NCI-H345 treated with DMSO at 0.1 percent for 48 hours (cell line): ENCODE measurements around the gene CCDC194.

ENCODE experiments used
- DNase-seq: peaks from one replicate; lab custom pipeline; 2025; ENCODE audit not compliant: unreplicated experiment; lab: John Stamatoyannopoulos, UW

CCDC194 gene

DNA sequence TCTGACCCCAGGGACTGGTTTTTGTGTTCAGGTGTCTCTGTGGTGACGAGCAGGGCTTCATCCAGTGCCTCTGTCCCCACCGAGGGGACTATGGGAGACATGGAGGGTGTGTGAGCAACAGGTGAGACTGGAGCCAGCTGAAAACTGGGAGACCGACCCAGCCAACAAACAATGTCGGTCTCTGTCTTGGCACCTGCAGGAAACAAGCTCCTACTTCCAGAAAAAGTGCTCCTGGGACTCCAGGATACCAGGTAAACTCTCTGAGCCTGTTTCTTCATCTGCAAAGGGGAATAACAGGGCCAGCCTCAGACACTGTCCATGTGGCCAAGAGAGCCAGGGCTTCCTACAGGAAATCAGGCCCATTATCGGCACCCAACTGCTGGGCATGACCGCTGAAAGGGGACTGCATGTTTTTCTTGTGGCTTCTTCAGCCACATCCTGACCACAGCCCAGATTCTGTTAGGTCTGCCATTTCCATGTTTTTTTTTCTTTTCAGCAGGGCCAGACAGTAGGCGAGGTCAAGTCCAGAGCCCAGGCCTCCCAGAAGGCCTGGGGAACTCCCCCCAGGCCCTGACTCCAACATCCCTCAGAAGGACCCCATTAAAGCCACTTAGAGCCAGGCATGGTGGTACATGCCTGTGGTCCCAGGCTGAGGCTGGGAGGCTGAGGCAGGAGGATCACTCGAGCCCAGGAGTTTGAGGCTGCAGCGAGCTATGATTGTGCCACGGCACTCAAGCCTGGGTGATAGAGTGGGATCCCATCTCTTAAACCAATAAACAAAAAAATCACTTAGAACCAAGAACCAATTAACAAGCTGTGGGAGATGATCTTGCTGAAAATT, 12.3 kb upstream of the CCDC194 start:
- DNase-seq: no peak

GRCh38 chr19:17405250-17406045, 11.5 kb upstream of the CCDC194 start, which contains the start of gene BST2:
TSS of gene BST2 (minus strand) at chr19:17405630. CDS start at chr19:17405575, 55 bp downstream.
- no peak for DNase-seq

- DNase-seq: no peak
These were observed 10.7 kb upstream of the CCDC194 start for GRCh38 chr19:17404621-17405249.

DNA sequence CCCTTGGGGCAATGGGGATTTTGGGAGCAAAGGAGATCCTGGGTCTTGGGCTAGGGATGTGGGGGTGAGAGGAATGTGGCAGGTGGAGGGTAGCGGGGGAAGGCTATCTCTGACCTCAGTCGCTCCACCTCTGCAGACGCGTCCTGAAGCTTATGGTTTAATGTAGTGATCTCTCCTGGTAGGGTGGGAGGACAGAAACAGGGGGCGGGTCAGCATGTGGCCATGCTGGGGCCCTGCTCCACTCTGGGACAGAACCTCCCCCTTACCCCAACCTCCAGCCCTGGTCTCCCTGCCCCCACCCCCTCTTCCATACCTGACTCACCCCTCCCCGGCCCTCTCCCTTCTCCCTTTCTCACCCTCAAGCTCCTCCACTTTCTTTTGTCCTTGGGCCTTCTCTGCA, 10.0 kb upstream of the CCDC194 start:
- DNase-seq: no peak

DNA sequence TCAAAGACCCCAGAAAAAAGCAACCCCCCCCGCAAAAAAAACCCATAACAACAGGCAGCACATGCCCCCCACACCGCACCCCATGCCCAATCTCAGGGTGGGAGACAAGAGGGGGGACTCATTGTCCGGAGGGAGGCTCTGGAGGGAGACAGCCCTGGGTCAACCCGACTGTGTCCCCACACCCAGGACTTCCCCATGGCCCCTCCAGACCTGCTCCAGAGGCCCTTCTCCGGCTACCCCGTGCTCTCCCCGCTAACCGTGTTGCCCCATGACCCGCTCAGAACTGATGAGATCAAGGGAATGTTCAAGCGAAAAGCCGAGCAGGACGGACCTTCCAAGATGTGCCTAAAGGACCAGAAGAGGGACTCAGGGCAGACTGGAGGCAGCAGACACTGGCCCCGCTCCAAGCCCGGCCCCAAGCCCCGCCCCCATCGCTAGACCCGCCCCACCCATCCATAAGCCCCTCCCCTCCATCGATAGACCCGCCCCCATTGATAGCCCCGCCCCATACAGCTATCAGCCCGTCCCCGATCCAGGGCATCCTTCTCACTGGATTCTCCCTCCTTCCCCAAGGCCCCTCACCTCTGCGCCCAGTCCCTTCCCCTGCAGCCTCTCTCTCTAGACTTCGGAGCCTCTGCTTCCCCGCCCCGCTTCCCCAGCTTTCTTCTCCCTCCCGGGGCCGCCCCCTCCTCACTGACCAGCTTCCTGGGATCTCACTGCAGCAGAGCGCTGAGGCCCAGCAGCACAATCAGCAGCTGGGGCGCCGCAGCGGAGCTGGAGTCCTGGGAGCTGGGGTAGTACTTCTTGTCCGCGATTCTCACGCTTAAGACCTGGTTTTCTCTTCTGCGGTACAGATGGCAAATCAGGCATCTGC, 9.2 kb upstream of the CCDC194 start:
- DNase-seq: no peak

DNA sequence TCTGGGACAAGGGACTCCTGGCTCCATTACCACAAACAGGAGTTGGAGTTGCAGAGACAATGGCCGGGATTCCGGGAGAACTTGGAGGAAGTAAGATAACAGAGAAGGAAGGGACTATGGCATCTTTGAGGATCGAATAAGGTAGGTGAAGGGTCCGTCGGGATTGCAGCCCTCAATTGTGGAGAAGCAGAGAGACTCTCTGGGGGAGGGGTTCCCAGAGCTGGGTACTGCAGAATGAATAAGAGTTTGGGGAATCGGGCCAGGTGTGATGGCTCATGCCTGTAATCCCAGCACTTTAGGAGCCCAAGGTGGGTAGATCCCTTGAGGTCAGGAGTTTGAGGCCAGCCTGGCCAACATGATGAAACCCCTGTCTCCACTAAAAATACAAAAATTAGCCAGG, 7.6 kb upstream of the CCDC194 start:
- DNase-seq: no peak

DNA sequence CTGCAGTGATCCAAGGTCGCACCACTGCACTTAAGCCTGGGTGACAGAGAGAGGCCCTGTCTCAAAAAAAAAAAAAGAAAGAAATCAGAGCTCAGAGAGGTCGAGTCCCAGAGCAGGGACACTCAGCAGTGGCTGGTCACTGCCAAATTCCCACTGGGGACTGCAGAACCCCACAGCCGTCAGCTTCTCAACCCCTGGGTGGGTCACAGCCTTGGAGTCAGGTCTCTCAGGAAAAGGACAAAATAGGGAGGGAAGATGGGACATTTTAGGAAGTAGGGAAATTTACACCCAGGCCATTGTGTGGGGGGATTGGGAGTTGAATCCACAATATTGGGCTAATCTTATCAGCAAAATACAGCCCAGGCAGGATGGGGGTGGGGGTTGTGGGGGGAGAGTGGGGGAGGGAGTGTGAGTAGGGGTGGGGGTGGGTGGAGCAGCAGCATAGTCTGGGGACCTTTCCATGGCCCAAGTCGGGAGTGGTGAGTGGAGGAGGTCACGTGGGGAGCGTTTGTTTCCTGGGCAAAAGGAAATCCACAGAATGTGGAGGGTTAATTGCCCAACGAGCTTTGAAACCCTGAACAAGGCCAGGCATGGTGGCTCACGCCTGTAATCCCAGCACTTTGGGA, 5.0 kb upstream of the CCDC194 start:
- DNase-seq: no peak

GRCh38 chr19:17394891-17395415, 957 bp upstream of the CCDC194 start:
- no peak for DNase-seq

DNA sequence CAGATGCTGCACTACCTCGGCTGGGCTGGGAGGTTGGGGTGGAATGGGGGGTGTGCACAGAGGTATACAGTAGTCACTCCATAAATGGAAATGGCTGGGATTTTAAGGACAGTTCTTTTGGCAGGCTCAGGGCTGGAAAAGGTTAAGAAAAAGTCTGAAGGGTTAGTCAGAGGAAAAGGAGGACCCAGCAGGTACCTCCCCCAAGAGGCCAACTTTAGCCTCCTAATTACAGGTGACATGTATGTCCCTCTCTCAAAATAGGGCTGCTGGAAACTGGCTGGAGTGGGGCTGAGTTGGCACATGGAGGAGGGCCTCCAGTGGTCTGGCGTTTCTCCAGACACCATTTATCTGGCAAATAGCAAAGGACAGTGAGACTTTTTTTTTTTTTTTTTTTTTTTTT, 994 bp downstream of the CCDC194 start:
- DNase-seq: no peak

- DNase-seq: no peak
These were observed 2.4 kb downstream of the CCDC194 start for GRCh38 chr19:17391371-17392151.

- DNase-seq: peak; percentile 50
These were observed 3.2 kb downstream of the CCDC194 start for GRCh38 chr19:17390665-17391370.

- no peak for DNase-seq
These were observed 3.9 kb downstream of the CCDC194 start for GRCh38 chr19:17389957-17390664.

DNA sequence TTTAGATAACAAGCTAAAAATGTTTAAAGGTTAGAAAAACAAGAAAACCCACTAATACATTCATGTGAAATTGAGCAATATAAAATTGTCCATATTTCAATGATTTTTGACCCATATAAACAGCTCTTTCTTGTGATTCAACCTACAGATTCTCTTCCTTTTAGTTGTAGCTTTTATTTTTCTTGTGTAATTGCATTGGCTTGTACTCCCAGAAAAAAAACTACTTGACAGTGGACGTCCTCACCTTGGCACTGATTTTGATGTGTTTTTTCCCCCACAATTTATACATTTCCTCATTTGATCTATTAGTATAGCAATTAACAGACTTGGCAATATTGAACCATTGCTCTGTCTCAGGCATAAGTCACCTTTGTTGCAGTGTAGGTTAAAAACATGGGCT, 4.7 kb downstream of the CCDC194 start:
- no peak for DNase-seq

DNA sequence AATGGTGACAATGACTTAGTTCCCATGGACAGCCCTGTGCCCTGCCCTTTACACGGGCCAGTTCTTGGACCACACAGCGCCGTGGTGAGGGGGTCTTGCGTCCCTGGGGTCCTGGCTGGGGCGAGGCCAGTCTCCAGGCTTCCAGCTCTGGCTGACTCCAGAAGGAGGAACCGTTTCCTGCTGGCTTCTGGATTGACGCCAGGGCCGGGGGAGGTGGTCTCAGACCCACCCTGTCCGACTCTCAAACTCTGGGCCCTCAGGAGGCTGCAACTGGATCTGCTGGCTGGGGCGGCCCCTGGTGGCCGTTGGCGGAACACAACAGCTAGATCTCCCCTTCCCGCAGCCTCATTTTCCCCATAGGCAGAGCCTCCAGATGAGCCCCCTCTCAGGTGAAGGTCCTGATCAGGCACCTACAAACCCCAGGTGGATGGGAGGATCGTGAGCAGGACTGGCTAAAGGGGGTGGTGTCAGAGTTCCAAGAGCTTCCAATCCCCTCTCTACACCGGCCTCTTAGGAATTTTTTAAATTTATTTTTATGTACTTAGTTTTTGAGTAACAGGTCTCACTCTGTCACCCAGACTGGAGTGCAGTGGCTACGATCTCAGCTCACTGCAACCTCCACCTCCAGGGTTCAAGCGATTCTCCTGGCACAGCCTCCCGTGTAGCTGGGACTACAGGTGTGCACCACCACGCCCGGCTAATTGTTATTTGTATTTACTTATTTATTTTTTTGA, 8.0 kb downstream of the CCDC194 start:
- DNase-seq: peak; percentile 4

- no peak for DNase-seq
These were observed 13.4 kb downstream of the CCDC194 start for GRCh38 chr19:17380426-17381138.

DNA sequence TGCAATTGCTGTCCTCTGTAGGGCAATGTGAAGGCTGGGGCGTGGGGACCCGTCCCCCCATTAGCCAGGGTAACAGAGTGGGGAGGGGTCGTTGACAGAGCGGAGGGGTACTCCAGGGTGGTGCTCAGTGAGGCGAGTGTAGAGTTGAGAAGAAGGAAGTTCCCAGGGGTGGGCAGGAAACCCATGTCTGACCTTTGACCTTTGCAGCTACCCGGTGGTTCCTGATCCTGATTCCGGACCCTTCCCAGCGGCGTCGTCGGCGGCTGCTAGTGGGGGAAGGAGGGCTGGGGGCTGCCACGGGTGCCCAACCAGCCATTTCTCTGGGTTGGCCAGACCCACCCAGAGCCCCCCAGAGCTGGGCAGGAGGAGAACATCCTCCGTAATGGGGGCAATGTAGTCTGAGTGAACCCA, 14.8 kb downstream of the CCDC194 start:
- DNase-seq: no peak

DNA sequence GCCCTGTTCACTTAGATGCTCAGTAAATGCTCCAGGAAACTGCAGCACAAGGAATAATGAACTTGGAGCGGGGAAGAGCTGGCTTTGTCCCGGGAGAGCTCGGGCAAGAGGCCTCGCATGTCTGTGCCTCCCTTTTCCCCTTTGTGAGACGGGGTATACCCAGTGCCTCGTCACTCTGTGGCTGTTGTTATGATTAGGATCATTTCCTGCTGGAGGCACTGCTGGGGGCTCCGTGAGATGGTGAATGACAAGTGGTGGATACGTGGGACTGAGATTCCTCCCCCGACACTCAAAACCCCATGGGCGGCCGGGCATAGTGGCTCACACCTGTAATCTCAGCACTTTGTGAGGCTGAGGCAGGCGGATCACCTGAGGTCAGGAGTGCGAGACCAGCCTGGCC, 15.7 kb downstream of the CCDC194 start:
- no peak for DNase-seq
